ENCODE measurements around the gene VPS18. TPM values are rescaled to one million over a fixed set of nuclear protein-coding genes. Genes with fewer than 3 reads are reported as not detected.
A peak's percentile ranks its signal among the peaks of the same experiment; 100 is the strongest.

The VPS18 gene
- total RNA-seq, 1 donor from 2014 or later, result 28.9 TPM

DNA sequence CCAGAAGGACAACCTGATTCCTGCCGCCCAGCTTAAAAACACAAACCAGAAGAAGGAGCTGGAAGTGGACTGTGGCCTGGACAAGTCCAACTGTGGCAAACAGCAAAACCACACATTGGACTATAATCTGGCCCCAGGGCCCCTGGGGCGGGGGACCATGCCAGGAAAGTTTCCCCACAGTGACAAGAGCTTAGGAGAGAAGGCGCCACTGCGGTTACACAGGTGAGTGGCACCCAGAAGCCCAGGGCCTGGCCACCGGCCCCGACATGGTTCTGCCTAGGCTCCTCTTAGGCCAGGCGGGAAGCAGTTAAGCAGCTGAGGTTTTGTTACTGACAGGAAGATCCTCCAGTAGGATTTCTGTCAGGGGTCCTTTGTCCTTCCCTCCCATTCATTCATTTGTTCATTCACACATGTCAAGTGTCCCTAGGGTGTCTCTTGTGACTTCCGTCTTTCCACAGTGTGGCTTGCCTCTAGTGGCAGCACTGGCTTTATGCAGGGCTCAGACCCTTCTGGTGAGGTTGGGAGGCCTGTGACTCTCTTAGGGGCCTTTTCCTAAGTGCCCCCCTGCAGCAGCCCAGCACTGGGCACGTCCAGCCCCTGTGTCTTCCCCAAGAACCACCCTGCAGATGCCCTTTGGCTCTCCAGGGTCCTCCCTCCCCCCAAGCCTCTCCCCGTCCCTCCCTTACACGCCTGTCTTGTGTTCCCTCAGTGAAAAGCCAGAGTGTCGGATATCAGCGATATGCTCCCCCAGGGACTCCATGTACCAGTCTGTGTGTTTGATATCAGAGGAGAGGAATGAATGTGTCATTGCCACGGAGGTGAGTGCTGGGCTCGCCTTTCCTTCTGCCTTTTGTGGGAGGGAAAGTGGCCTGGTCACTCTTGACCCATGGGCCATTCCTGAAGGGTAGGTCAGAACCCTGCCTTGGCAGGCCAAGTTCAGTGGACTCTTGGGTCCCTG lies 42.7 kb downstream of the VPS18 start:
- TF ChIP-seq, protein P1, sequence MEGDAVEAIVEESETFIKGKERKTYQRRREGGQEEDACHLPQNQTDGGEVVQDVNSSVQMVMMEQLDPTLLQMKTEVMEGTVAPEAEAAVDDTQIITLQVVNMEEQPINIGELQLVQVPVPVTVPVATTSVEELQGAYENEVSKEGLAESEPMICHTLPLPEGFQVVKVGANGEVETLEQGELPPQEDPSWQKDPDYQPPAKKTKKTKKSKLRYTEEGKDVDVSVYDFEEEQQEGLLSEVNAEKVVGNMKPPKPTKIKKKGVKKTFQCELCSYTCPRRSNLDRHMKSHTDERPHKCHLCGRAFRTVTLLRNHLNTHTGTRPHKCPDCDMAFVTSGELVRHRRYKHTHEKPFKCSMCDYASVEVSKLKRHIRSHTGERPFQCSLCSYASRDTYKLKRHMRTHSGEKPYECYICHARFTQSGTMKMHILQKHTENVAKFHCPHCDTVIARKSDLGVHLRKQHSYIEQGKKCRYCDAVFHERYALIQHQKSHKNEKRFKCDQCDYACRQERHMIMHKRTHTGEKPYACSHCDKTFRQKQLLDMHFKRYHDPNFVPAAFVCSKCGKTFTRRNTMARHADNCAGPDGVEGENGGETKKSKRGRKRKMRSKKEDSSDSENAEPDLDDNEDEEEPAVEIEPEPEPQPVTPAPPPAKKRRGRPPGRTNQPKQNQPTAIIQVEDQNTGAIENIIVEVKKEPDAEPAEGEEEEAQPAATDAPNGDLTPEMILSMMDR (IDR thresholded peaks at IDR 0.05; ENCODE audit: unreplicated experiment), result peak; percentile 26
- Mint-ChIP-seq H3K4me3 (ENCODE audit: low read depth) (no peak overlapping the region), H3K27ac (peak overlapping the region; percentile 41), H3K4me1 (ENCODE audit: low read depth) (peaks cover 31% of the 10 kb centered on the region), H3K27me3 (peaks cover 8% of the 10 kb centered on the region), H3K9me3 (ENCODE audit: low read depth) (no peaks in the 10 kb centered on the region), H3K36me3 (ENCODE audit: insufficient read depth) (no peaks in the 10 kb centered on the region)
- DNase-seq (ENCODE audit: low spot score, unreplicated experiment), result no peak

DNA sequence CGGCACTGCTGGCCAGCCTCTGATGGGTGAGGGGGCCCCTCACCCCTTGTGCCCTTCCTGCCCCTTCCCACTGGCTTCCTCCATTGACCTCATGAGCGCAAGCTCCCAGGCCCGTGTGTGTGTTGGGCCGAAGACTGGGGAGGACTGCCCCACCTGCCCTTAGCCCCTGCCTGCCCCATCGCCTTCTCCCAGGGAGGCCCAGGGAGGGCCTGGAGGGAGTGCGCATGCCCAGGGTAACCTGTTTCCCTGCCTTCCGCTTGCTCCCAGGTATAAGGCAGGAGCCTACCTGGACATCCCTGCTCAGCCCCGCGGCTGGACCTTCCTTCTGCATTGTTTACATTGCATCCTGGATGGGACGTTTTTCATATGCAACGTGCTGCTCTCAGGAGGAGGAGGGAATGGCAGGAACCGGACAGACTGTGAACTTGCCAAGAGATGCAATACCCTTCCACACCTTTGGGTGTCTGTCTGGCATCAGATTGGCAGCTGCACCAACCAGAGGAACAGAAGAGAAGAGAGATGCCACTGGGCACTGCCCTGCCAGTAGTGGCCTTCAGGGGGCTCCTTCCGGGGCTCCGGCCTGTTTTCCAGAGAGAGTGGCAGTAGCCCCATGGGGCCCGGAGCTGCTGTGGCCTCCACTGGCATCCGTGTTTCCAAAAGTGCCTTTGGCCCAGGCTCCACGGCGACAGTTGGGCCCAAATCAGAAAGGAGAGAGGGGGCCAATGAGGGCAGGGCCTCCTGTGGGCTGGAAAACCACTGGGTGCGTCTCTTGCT lies 43.7 kb downstream of the VPS18 start:
- DNase-seq (ENCODE audit: low spot score, unreplicated experiment), result no peak
- peaks cover 25% of the 10 kb centered on the region for H3K4me1 Mint-ChIP-seq (ENCODE audit: low read depth)
- TF ChIP-seq, protein P1 (IDR thresholded peaks at IDR 0.05; ENCODE audit: unreplicated experiment), result peak; percentile 21
- no peak overlapping the region for H3K27ac Mint-ChIP-seq
- peaks cover 13% of the 10 kb centered on the region for H3K27me3 Mint-ChIP-seq
- no peaks in the 10 kb centered on the region for H3K36me3 Mint-ChIP-seq (ENCODE audit: insufficient read depth)
- no peaks in the 10 kb centered on the region for H3K9me3 Mint-ChIP-seq (ENCODE audit: low read depth)
- H3K4me3 Mint-ChIP-seq (ENCODE audit: low read depth), result no peak overlapping the region

DNA sequence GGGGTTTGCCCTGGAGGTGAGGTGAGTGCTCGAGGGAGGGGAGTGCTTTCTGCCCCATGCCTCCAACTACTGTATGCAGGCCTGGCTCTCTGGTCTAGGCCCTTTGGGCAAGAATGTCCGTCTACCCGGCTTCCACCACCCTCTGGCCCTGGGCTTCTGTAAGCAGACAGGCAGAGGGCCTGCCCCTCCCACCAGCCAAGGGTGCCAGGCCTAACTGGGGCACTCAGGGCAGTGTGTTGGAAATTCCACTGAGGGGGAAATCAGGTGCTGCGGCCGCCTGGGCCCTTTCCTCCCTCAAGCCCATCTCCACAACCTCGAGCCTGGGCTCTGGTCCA lies 44.3 kb downstream of the VPS18 start:
- no peaks in the 10 kb centered on the region for H3K36me3 Mint-ChIP-seq (ENCODE audit: insufficient read depth)
- peaks cover 19% of the 10 kb centered on the region for H3K4me1 Mint-ChIP-seq (ENCODE audit: low read depth)
- DNase-seq (ENCODE audit: low spot score, unreplicated experiment), result no peak
- TF ChIP-seq, protein P1 (IDR thresholded peaks at IDR 0.05; ENCODE audit: unreplicated experiment), result no peak
- no peak overlapping the region for H3K27ac Mint-ChIP-seq
- no peak overlapping the region for H3K4me3 Mint-ChIP-seq (ENCODE audit: low read depth)
- no peaks in the 10 kb centered on the region for H3K9me3 Mint-ChIP-seq (ENCODE audit: low read depth)
- peaks cover 19% of the 10 kb centered on the region for H3K27me3 Mint-ChIP-seq

DNA sequence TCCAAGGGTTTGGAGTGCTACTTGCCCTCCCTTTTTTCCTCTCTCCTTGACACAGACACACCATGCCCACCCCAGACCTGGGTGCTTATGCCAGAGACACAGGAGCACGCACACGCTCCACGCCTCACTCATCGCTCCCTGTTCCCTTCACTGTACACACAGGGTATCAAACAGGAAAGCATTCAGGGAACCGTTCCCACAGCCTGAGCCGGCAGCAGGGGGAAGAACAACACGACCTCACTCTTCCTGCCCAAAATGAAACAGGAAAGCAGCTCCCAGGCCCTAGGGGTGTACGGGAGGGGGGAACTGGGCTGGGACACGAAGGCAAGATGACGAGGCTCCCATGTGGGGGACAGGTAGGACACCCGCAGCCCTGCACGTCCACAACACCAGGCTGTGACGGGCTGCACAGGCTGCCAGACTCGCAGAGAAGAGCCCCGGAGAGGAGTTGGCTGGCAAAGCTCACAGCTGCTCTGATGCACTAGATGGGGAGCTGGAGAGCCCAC lies 46.1 kb downstream of the VPS18 start:
- peaks cover 37% of the 10 kb centered on the region for H3K27me3 Mint-ChIP-seq
- no peaks in the 10 kb centered on the region for H3K9me3 Mint-ChIP-seq (ENCODE audit: low read depth)
- peak overlapping the region; percentile 17 for H3K4me3 Mint-ChIP-seq (ENCODE audit: low read depth)
- DNase-seq (ENCODE audit: low spot score, unreplicated experiment), result no peak
- peaks cover 18% of the 10 kb centered on the region for H3K4me1 Mint-ChIP-seq (ENCODE audit: low read depth)
- TF ChIP-seq, protein P1 (IDR thresholded peaks at IDR 0.05; ENCODE audit: unreplicated experiment), result no peak
- peak overlapping the region; percentile 19 for H3K27ac Mint-ChIP-seq
- no peaks in the 10 kb centered on the region for H3K36me3 Mint-ChIP-seq (ENCODE audit: insufficient read depth)

DNA sequence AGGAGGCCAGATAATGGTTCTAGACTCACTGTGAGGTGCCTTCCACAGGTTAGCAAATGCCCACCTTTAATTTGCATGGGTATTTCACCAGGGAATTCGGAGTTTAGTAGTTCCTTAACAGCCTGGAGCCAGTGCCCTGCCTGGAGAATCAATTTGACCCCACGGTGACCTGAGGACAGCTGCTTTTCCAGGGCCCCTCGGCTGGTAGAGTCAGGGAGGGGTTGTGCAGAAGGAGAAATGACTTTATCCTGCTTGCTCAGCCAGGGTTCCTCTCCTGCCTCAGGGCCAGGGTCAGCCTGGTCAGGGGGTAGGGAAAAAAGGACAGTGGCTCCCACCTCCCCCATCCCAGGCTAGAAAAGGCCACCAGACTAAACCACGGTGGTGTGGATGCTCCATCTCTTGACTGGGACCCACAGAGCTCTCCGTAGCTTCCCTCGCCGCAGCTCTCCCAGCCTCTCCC lies 46.8 kb downstream of the VPS18 start:
- Mint-ChIP-seq H3K4me1 (ENCODE audit: low read depth) (peaks cover 18% of the 10 kb centered on the region), H3K36me3 (ENCODE audit: insufficient read depth) (no peaks in the 10 kb centered on the region), H3K27ac (peak overlapping the region; percentile 87), H3K4me3 (ENCODE audit: low read depth) (peak overlapping the region; percentile 59), H3K27me3 (peaks cover 44% of the 10 kb centered on the region), H3K9me3 (ENCODE audit: low read depth) (no peaks in the 10 kb centered on the region)
- DNase-seq (ENCODE audit: low spot score, unreplicated experiment), result no peak
- TF ChIP-seq, protein P1 (IDR thresholded peaks at IDR 0.05; ENCODE audit: unreplicated experiment), result no peak
